Keratinocyte (primary cell): ENCODE measurements around the gene DPP8. TPM values are rescaled to one million over a fixed set of nuclear protein-coding genes. Genes with fewer than 3 reads are reported as not detected.

ENCODE experiments used
- DNase-seq: peaks from one replicate; pipeline ENCODE4 v3.0.0-alpha.2; 2011; ENCODE audit warnings: low read depth, missing footprints, low spot score
- FAIRE-seq: peaks from 2 replicates; lab custom pipeline; 2011; peaks lifted over from hg19 to GRCh38; lab: Jason Lieb, UNC
- H2AFZ ChIP-seq: 2 replicates; pipeline ENCODE4 v1.6.0; 2012; ENCODE audit warnings: low read length, control low read depth, inconsistent platforms; ENCODE audit not compliant: control insufficient read depth
- H3K27ac ChIP-seq: 2 replicates; pipeline ENCODE4 v1.5.1; 2011; ENCODE audit warnings: low read length; ENCODE audit not compliant: control insufficient read depth, insufficient read depth
- H3K27me3 ChIP-seq: 3 replicates; pipeline ENCODE4 v1.6.0; 2011; ENCODE audit warnings: low read length; ENCODE audit not compliant: control insufficient read depth, insufficient read depth; ENCODE audit errors: extremely low read depth
- H3K36me3 ChIP-seq, 2 experiments: 2 replicates in 1 of 2; 3 replicates in 1 of 2; pipeline ENCODE4 v1.5.1; 2011; ENCODE audit warnings: low read length in 2 of 2, mild to moderate bottlenecking in 1 of 2; ENCODE audit not compliant: control insufficient read depth in 2 of 2, insufficient read depth in 2 of 2; ENCODE audit errors: extremely low read depth in 1 of 2
- H3K4me1 ChIP-seq: 3 replicates; pipeline ENCODE4 v1.5.1; 2011; ENCODE audit warnings: low read length; ENCODE audit not compliant: control insufficient read depth, insufficient read depth; ENCODE audit errors: extremely low read depth
- H3K4me2 ChIP-seq: 3 replicates; pipeline ENCODE4 v1.6.0; 2011; ENCODE audit warnings: low read depth, low read length; ENCODE audit not compliant: control insufficient read depth, insufficient read depth; ENCODE audit errors: extremely low read depth
- H3K4me3 ChIP-seq, 3 experiments: fragments of 200-600 bp in 1 of 3; sonication (generic) in 1 of 3; 2 replicates in 2 of 3; 3 replicates in 1 of 3; pipeline ENCODE4 v1.5.1; 2011 to 2016; ENCODE audit warnings: low read length in 3 of 3, mild to moderate bottlenecking in 3 of 3, control low read depth in 2 of 3, inconsistent platforms in 1 of 3, low read depth in 1 of 3, mixed read lengths in 1 of 3, mixed run types in 1 of 3, moderate library complexity in 1 of 3; ENCODE audit not compliant: control insufficient read depth in 2 of 3, insufficient read depth in 2 of 3; ENCODE audit errors: extremely low read depth in 1 of 3
- H3K79me2 ChIP-seq: 2 replicates; pipeline ENCODE4 v1.6.0; 2012; ENCODE audit warnings: low read length; ENCODE audit not compliant: control insufficient read depth, insufficient read depth
- H3K9ac ChIP-seq: 3 replicates; pipeline ENCODE4 v1.6.0; 2011; ENCODE audit warnings: low read length; ENCODE audit not compliant: control insufficient read depth, insufficient read depth; ENCODE audit errors: extremely low read depth
- H3K9me1 ChIP-seq: 3 replicates; pipeline ENCODE4 v1.6.0; 2011; ENCODE audit warnings: low read length; ENCODE audit not compliant: control insufficient read depth, insufficient read depth; ENCODE audit errors: extremely low read depth
- H3K9me3 ChIP-seq: 2 replicates; pipeline ENCODE4 v1.5.1; 2012; ENCODE audit warnings: low read depth, low read length; ENCODE audit not compliant: control insufficient read depth
- H4K20me1 ChIP-seq: 3 replicates; pipeline ENCODE4 v1.6.0; 2011; ENCODE audit warnings: low read length; ENCODE audit not compliant: control insufficient read depth, insufficient read depth; ENCODE audit errors: extremely low read depth
- EZH2 ChIP-seq: IDR thresholded peaks from one replicate; pipeline ENCODE4 v1.6.1; 2012; ENCODE audit warnings: inconsistent platforms, mild to moderate bottlenecking, low read length, moderate library complexity
- dilution Hi-C: fragments of 300-500 bp; cut with MboI; formaldehyde crosslinking; loops from one replicate; pipeline ENCODE4 v1.7.0; 2020; ENCODE audit warnings: low sequenced_read_pairs; ENCODE audit not compliant: extremely low pct_ligation_motif_present
- polyA plus RNA-seq, 5 experiments: library from polyadenylated mRNA; depleted of rRNA in 3 of 5; stranded (reverse) in 3 of 5; stranded (forward) in 1 of 5; unstranded in 1 of 5; fragments of >200 nt; gene quantifications; 1 replicate in 1 of 5; 2 replicates in 3 of 5; 3 replicates in 1 of 5; pipeline versions ENCODE4 v1.2.1 to v1.2.3, GENCODE V29; 2011 to 2012; ENCODE audit warnings: missing spikeins in 2 of 5, low read depth in 1 of 5, low replicate concordance in 1 of 5
- TF ChIP-seq, protein P1 (sequence below), 3 experiments: IDR thresholded peaks in 1 of 3; conservative IDR thresholded peaks in 1 of 3; optimal IDR thresholded peaks in 1 of 3; 2 replicates in 2 of 3; 3 replicates in 1 of 3; pipeline versions ENCODE3 to v1.5.1; 2011; ENCODE audit warnings: low read length in 3 of 3, mild to moderate bottlenecking in 3 of 3, moderate library complexity in 2 of 3, control low read depth in 1 of 3, inconsistent platforms in 1 of 3; ENCODE audit not compliant: insufficient read depth in 2 of 3; ENCODE audit errors: extremely low read depth in 1 of 3

Gene DPP8
- polyA plus RNA-seq, 1 donor (not counting 4 experiments of a cell fraction or from before 2014, with no cell fraction given): 21.6 TPM

- no peaks in the 10 kb centered on the region for H4K20me1 ChIP-seq
- dilution Hi-C loops: no loop called here
- H3K9me1 ChIP-seq: no peaks in the 10 kb centered on the region
- H3K79me2 ChIP-seq: no peaks in the 10 kb centered on the region
- H3K27me3 ChIP-seq: peaks cover 62% of the 10 kb centered on the region
- no peaks in the 10 kb centered on the region for H3K4me1 ChIP-seq
- no peak for FAIRE-seq
- H3K4me3 ChIP-seq: no peak overlapping the region
- no peak overlapping the region for H3K27ac ChIP-seq
- H3K36me3 ChIP-seq: no peaks in the 10 kb centered on the region
- H2AFZ ChIP-seq: no peak overlapping the region
- no peak overlapping the region for H3K9ac ChIP-seq
- TF ChIP-seq EZH2: peak; percentile 95
- TF ChIP-seq, protein P1, sequence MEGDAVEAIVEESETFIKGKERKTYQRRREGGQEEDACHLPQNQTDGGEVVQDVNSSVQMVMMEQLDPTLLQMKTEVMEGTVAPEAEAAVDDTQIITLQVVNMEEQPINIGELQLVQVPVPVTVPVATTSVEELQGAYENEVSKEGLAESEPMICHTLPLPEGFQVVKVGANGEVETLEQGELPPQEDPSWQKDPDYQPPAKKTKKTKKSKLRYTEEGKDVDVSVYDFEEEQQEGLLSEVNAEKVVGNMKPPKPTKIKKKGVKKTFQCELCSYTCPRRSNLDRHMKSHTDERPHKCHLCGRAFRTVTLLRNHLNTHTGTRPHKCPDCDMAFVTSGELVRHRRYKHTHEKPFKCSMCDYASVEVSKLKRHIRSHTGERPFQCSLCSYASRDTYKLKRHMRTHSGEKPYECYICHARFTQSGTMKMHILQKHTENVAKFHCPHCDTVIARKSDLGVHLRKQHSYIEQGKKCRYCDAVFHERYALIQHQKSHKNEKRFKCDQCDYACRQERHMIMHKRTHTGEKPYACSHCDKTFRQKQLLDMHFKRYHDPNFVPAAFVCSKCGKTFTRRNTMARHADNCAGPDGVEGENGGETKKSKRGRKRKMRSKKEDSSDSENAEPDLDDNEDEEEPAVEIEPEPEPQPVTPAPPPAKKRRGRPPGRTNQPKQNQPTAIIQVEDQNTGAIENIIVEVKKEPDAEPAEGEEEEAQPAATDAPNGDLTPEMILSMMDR (optimal IDR thresholded peaks at IDR 0.05 in 1 of 3, IDR thresholded peaks at IDR 0.05 in 1 of 3, conservative IDR thresholded peaks at IDR 0.05 in 1 of 3; ENCODE audit: extremely low read depth in 1 of 3, insufficient read depth in 2 of 3, low read length in 3 of 3): no peak
- no peak overlapping the region for H3K4me2 ChIP-seq
- DNase-seq: no peak
- H3K9me3 ChIP-seq: no peaks in the 10 kb centered on the region
These were observed 121.8 kb downstream of the DPP8 start for GRCh38 chr15:65395567-65396202.

- no peak overlapping the region for H3K4me3 ChIP-seq
- H3K79me2 ChIP-seq: no peaks in the 10 kb centered on the region
- H2AFZ ChIP-seq: no peak overlapping the region
- no peak overlapping the region for H3K4me2 ChIP-seq
- no peaks in the 10 kb centered on the region for H3K36me3 ChIP-seq
- H3K9me1 ChIP-seq: no peaks in the 10 kb centered on the region
- H3K9ac ChIP-seq: no peak overlapping the region
- FAIRE-seq (no peak), DNase-seq (no peak)
- no peaks in the 10 kb centered on the region for H3K4me1 ChIP-seq
- H3K9me3 ChIP-seq: no peaks in the 10 kb centered on the region
- H4K20me1 ChIP-seq: no peaks in the 10 kb centered on the region
- no peak for TF ChIP-seq EZH2
- TF ChIP-seq, protein P1 (optimal IDR thresholded peaks at IDR 0.05 in 1 of 3, IDR thresholded peaks at IDR 0.05 in 1 of 3, conservative IDR thresholded peaks at IDR 0.05 in 1 of 3; ENCODE audit: extremely low read depth in 1 of 3, insufficient read depth in 2 of 3, low read length in 3 of 3): no peak
- peaks cover 58% of the 10 kb centered on the region for H3K27me3 ChIP-seq
- dilution Hi-C loops: no loop called here
- no peak overlapping the region for H3K27ac ChIP-seq
These were observed 122.6 kb downstream of the DPP8 start for GRCh38 chr15:65394936-65395335.
